ENCODE measurements around the gene DNAH3.
"Not testable (repeated sequence)": the region's sequence is repeated elsewhere in the genome, so short reads cannot be mapped to it uniquely, and the experiment has no call there.

Gene DNAH3

GRCh38 chr16:21150375-21151001 lies at the start of gene DNAH3:
Gene DNAH3 (minus strand): TSS chr16:21150846. CDS start chr16:21150319, 527 bp downstream.
- Histone ChIP-seq H3K4me3 (ENCODE audit: low read depth, low read length) (no peak within 1 kb of the TSS), H3K9me3 (ENCODE audit: control insufficient read depth, insufficient read depth, low read length) (no peaks in the 10 kb centered on the region), H3K27me3 (ENCODE audit: control insufficient read depth, insufficient read depth, low read length) (no peaks in the 10 kb centered on the region), H3K36me3 (ENCODE audit: control insufficient read depth, insufficient read depth, low read length) (no peaks in the 10 kb centered on the region), H3K4me1 (ENCODE audit: control insufficient read depth, insufficient read depth, low read length) (no peaks in the 10 kb centered on the region), H3K27ac (ENCODE audit: low read depth, low read length) (no peak within 1 kb of the TSS), H3K9ac (ENCODE audit: low read depth, low read length) (no peak within 1 kb of the TSS)

- no peaks in the 10 kb centered on the region for H3K4me1 ChIP-seq (ENCODE audit: control insufficient read depth, insufficient read depth, low read length)
Observed at GRCh38 chr16:21199607-21200218, 49.1 kb upstream of the DNAH3 start.

DNA sequence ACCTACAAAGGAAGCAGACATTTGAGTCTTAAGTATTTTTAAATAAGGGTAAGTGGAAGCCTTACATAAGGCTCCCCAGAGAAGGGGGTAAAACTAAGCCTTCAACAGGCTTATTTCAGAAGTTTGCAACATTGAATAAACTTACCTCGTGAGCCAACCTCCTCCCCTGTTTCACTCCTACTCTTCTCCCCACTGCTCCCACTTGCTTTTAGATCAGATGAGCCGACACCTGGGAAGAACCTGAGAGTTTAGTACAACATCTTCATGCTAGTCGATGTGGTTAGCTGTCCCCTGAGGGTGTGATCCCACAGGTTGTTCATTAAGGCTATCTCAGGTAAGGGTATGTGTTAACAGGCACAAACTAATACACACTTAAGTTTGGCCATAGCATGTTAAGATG lies 47.0 kb upstream of the DNAH3 start:
- Histone ChIP-seq H3K4me1 (ENCODE audit: control insufficient read depth, insufficient read depth, low read length) (no peaks in the 10 kb centered on the region), H3K4me3 (ENCODE audit: low read depth, low read length) (no peak overlapping the region), H3K27me3 (ENCODE audit: control insufficient read depth, insufficient read depth, low read length) (no peaks in the 10 kb centered on the region), H3K27ac (ENCODE audit: low read depth, low read length) (no peak overlapping the region), H3K9ac (ENCODE audit: low read depth, low read length) (no peak overlapping the region), H3K36me3 (ENCODE audit: control insufficient read depth, insufficient read depth, low read length) (no peaks in the 10 kb centered on the region), H3K9me3 (ENCODE audit: control insufficient read depth, insufficient read depth, low read length) (no peaks in the 10 kb centered on the region)

More at GRCh38 chr16:21199607-21200218, 49.1 kb upstream of the DNAH3 start:
- Histone ChIP-seq H3K9ac (ENCODE audit: low read depth, low read length) (no peak overlapping the region), H3K36me3 (ENCODE audit: control insufficient read depth, insufficient read depth, low read length) (no peaks in the 10 kb centered on the region), H3K9me3 (ENCODE audit: control insufficient read depth, insufficient read depth, low read length) (no peaks in the 10 kb centered on the region), H3K27me3 (ENCODE audit: control insufficient read depth, insufficient read depth, low read length) (no peaks in the 10 kb centered on the region), H3K4me3 (ENCODE audit: low read depth, low read length) (no peak overlapping the region), H3K27ac (ENCODE audit: low read depth, low read length) (no peak overlapping the region)

- no peaks in the 10 kb centered on the region for H3K36me3 ChIP-seq (ENCODE audit: control insufficient read depth, insufficient read depth, low read length)
- H3K27me3 ChIP-seq (ENCODE audit: control insufficient read depth, insufficient read depth, low read length): no peaks in the 10 kb centered on the region
- H3K9ac ChIP-seq (ENCODE audit: low read depth, low read length): no peak overlapping the region
- H3K4me3 ChIP-seq (ENCODE audit: low read depth, low read length): no peak overlapping the region
- no peaks in the 10 kb centered on the region for H3K4me1 ChIP-seq (ENCODE audit: control insufficient read depth, insufficient read depth, low read length)
- no peak overlapping the region for H3K27ac ChIP-seq (ENCODE audit: low read depth, low read length)
- H3K9me3 ChIP-seq (ENCODE audit: control insufficient read depth, insufficient read depth, low read length): no peaks in the 10 kb centered on the region
Observed at GRCh38 chr16:21197112-21197511, 46.5 kb upstream of the DNAH3 start.

DNA sequence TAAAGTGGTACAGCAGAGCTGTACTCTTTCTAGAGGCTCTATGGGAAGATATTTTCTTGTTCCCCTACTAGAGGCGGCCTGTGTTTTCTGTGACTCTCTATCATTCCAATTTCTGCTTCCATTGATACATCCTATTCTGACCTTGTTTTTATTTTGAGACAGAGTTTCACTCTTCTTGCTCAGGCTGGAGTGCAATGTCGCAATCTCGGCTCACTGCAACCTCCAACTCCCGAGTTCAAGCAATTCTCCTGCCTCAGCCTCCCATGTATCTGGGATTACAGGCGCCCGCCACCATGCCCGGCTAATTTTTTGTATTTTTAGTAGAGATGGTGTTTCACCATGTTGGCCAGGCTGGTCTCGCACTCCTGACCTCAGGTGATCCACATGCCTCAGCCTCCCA lies 44.7 kb upstream of the DNAH3 start:
- H3K36me3 ChIP-seq (ENCODE audit: control insufficient read depth, insufficient read depth, low read length); H3K9me3 ChIP-seq (ENCODE audit: control insufficient read depth, insufficient read depth, low read length); H3K27me3 ChIP-seq (ENCODE audit: control insufficient read depth, insufficient read depth, low read length); H3K4me3 ChIP-seq (ENCODE audit: low read depth, low read length); H3K9ac ChIP-seq (ENCODE audit: low read depth, low read length); H3K27ac ChIP-seq (ENCODE audit: low read depth, low read length); H3K4me1 ChIP-seq (ENCODE audit: control insufficient read depth, insufficient read depth, low read length): not testable (repeated sequence)

- no peaks in the 10 kb centered on the region for H3K27me3 ChIP-seq (ENCODE audit: control insufficient read depth, insufficient read depth, low read length)
- H3K9ac ChIP-seq (ENCODE audit: low read depth, low read length): no peak overlapping the region
Observed at GRCh38 chr16:21194771-21195301, 44.2 kb upstream of the DNAH3 start.

DNA sequence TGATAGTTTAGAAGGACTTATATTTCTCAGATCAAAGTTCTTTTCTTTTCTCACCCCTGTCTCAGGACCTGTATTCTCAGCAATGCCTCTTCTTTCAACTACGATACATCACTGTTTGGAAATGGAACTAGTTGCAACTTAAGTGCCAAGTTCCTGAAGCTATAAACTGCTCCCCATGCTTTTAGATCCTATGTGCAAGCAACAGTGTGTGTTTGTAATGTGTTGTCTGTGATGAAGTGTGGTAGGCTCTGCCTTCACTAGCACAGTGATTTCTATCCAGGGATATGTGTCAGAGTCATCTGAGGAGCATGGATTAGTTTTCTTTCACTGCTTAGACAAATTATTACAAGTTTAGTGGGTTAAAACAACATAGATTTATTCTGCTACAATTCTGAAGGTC lies 42.3 kb upstream of the DNAH3 start:
- peaks cover 5% of the 10 kb centered on the region for H3K27me3 ChIP-seq (ENCODE audit: control insufficient read depth, insufficient read depth, low read length)

More at GRCh38 chr16:21194771-21195301, 44.2 kb upstream of the DNAH3 start:
- no peak overlapping the region for H3K4me3 ChIP-seq (ENCODE audit: low read depth, low read length)
- no peaks in the 10 kb centered on the region for H3K36me3 ChIP-seq (ENCODE audit: control insufficient read depth, insufficient read depth, low read length)
- H3K27ac ChIP-seq (ENCODE audit: low read depth, low read length): no peak overlapping the region
- no peaks in the 10 kb centered on the region for H3K9me3 ChIP-seq (ENCODE audit: control insufficient read depth, insufficient read depth, low read length)
- H3K4me1 ChIP-seq (ENCODE audit: control insufficient read depth, insufficient read depth, low read length): no peaks in the 10 kb centered on the region

DNA sequence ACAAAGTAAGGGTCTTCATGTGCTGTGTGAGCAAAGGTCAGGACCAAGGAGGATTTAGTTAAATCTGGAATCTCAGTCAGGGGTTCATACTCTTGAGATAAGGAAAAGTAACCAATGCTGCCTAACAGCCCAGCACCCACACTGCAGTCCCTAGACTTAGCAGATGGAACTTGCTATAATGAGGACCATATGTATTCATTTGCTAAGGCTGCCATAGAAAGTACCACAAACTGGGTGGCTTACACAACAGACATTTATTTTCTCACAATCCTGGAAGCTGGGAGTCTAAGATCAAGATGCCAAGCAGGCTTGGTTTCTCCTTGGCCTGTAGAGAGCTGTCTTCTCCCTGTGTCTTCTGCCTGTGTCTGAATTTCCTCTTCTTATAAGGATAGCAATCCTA lies 40.0 kb upstream of the DNAH3 start:
- no peak overlapping the region for H3K9ac ChIP-seq (ENCODE audit: low read depth, low read length)
- H3K27ac ChIP-seq (ENCODE audit: low read depth, low read length): no peak overlapping the region
- H3K36me3 ChIP-seq (ENCODE audit: control insufficient read depth, insufficient read depth, low read length): no peaks in the 10 kb centered on the region
- peaks cover 5% of the 10 kb centered on the region for H3K27me3 ChIP-seq (ENCODE audit: control insufficient read depth, insufficient read depth, low read length)
- H3K4me3 ChIP-seq (ENCODE audit: low read depth, low read length): no peak overlapping the region
- 0 out of 2 replicates have a peak, but pooled peaks cover 3% of the 10 kb centered on the region for H3K4me1 ChIP-seq (ENCODE audit: control insufficient read depth, insufficient read depth, low read length)
- no peaks in the 10 kb centered on the region for H3K9me3 ChIP-seq (ENCODE audit: control insufficient read depth, insufficient read depth, low read length)

More for the DNA sequence above, 42.3 kb upstream of the DNAH3 start:
- Histone ChIP-seq H3K4me3 (ENCODE audit: low read depth, low read length) (no peak overlapping the region), H3K27ac (ENCODE audit: low read depth, low read length) (no peak overlapping the region), H3K9me3 (ENCODE audit: control insufficient read depth, insufficient read depth, low read length) (no peaks in the 10 kb centered on the region), H3K36me3 (ENCODE audit: control insufficient read depth, insufficient read depth, low read length) (no peaks in the 10 kb centered on the region), H3K9ac (ENCODE audit: low read depth, low read length) (no peak overlapping the region), H3K4me1 (ENCODE audit: control insufficient read depth, insufficient read depth, low read length) (0 out of 2 replicates have a peak, but pooled peaks cover 3% of the 10 kb centered on the region)

GRCh38 chr16:21190013-21190412 lies 39.4 kb upstream of the DNAH3 start:
- no peak overlapping the region for H3K27ac ChIP-seq (ENCODE audit: low read depth, low read length)
- no peaks in the 10 kb centered on the region for H3K9me3 ChIP-seq (ENCODE audit: control insufficient read depth, insufficient read depth, low read length)
- 0 out of 2 replicates have a peak, but pooled peaks cover 3% of the 10 kb centered on the region for H3K4me1 ChIP-seq (ENCODE audit: control insufficient read depth, insufficient read depth, low read length)
- no peak overlapping the region for H3K4me3 ChIP-seq (ENCODE audit: low read depth, low read length)
- no peak overlapping the region for H3K9ac ChIP-seq (ENCODE audit: low read depth, low read length)
- no peaks in the 10 kb centered on the region for H3K36me3 ChIP-seq (ENCODE audit: control insufficient read depth, insufficient read depth, low read length)
- H3K27me3 ChIP-seq (ENCODE audit: control insufficient read depth, insufficient read depth, low read length): peaks cover 5% of the 10 kb centered on the region

DNA sequence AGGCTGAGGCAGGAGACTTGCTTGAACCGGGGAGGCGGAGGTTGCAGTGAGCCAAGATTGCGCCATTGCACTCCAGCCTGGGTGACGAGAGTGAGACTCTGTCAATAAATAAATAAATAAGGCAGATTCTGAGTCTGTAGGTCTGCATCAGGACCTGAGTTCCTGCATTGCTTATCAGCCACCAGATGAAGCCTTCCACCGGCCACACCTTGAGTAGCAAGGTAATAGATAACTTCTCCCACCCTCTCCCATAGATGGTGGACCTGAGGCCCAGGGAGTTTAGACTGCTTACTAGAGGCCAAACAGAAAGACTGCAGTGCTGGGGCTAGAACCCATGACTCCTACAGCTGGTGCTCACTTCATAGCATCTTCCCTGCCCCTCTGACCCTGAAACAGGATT lies 38.7 kb upstream of the DNAH3 start:
- H3K4me3 ChIP-seq (ENCODE audit: low read depth, low read length): no peak overlapping the region
- no peaks in the 10 kb centered on the region for H3K9me3 ChIP-seq (ENCODE audit: control insufficient read depth, insufficient read depth, low read length)
- H3K27ac ChIP-seq (ENCODE audit: low read depth, low read length): no peak overlapping the region
- peaks cover 6% of the 10 kb centered on the region; the same call in 1 of the 2 replicates for H3K4me1 ChIP-seq (ENCODE audit: control insufficient read depth, insufficient read depth, low read length)
- peaks cover 5% of the 10 kb centered on the region for H3K27me3 ChIP-seq (ENCODE audit: control insufficient read depth, insufficient read depth, low read length)
- no peak overlapping the region for H3K9ac ChIP-seq (ENCODE audit: low read depth, low read length)
- H3K36me3 ChIP-seq (ENCODE audit: control insufficient read depth, insufficient read depth, low read length): no peaks in the 10 kb centered on the region

GRCh38 chr16:21186326-21186691 lies 35.7 kb upstream of the DNAH3 start:
- peaks cover 7% of the 10 kb centered on the region; the same call in 1 of the 2 replicates for H3K4me1 ChIP-seq (ENCODE audit: control insufficient read depth, insufficient read depth, low read length)
- H3K4me3 ChIP-seq (ENCODE audit: low read depth, low read length): no peak overlapping the region
- H3K27me3 ChIP-seq (ENCODE audit: control insufficient read depth, insufficient read depth, low read length): peaks cover 5% of the 10 kb centered on the region
- no peak overlapping the region for H3K9ac ChIP-seq (ENCODE audit: low read depth, low read length)
- H3K27ac ChIP-seq (ENCODE audit: low read depth, low read length): no peak overlapping the region
- peaks cover 12% of the 10 kb centered on the region for H3K36me3 ChIP-seq (ENCODE audit: control insufficient read depth, insufficient read depth, low read length)
- H3K9me3 ChIP-seq (ENCODE audit: control insufficient read depth, insufficient read depth, low read length): peaks cover 13% of the 10 kb centered on the region
